ENCODE data around the gene COL9A3. TPM values are rescaled to one million over a fixed set of nuclear protein-coding genes. Genes with fewer than 3 reads are reported as not detected.

The COL9A3 gene
- polyA plus RNA-seq, 2 of the 4 experiments (the other 2 are of a cell fraction) = 0.41 to 0.49 TPM

GRCh38 chr20:62809530-62810428 is 7.1 kb upstream of the COL9A3 start:
- 90% methylated on average over 24 of the region's 24 CpGs for WGBS (ENCODE audit: missing lambda C conversion rate)
- DNase-seq (ENCODE audit: low read depth in 1 of 2, low spot score in 1 of 2) (no peak), ATAC-seq (no peak), FAIRE-seq (no peak)
- H3K27ac ChIP-seq = no peak overlapping the region
- CTCF ChIA-PET = interaction anchor here (0.7 to 6.4 kb wide), 9 partner anchors 11 to 413 kb away, joined by 3 to 76 read pairs (median 10); no protein-coding TSS in a partner anchor
- no peak overlapping the region for H3K4me3 ChIP-seq
- TF ChIP-seq E2F6 (IDR thresholded peaks at IDR 0.05; ENCODE audit: borderline replicate concordance, low read depth) = no peak
- no peak overlapping the region for H3K4me2 ChIP-seq
- peaks cover 17% of the 10 kb centered on the region for H3K4me1 ChIP-seq
- H3K9me3 ChIP-seq = no peaks in the 10 kb centered on the region
- POLR2A ChIA-PET = no interaction called here

- 85% methylated on average over 6 of the region's 21 CpGs for WGBS (ENCODE audit: missing lambda C conversion rate)
- Histone ChIP-seq H3K9me3 (no peaks in the 10 kb centered on the region), H3K27ac (no peak overlapping the region), H3K4me2 (no peak overlapping the region), H3K4me1 (peaks cover 25% of the 10 kb centered on the region), H3K4me3 (no peak overlapping the region)
- DNase-seq (ENCODE audit: low read depth in 1 of 2, low spot score in 1 of 2) (no peak), FAIRE-seq (no peak), ATAC-seq (no peak)
- ChIA-PET POLR2A (no interaction called here), CTCF (interaction anchor here (0.7 to 5.7 kb wide), 4 partner anchors 9 to 657 kb away, joined by 3 to 76 read pairs (median 7); no protein-coding TSS in a partner anchor)
- TF ChIP-seq PHF8 (IDR thresholded peaks at IDR 0.05; ENCODE audit: borderline replicate concordance, low read depth) = no peak
- TF ChIP-seq RNF2 (IDR thresholded peaks at IDR 0.05; ENCODE audit: borderline replicate concordance, low read depth) = no peak
- TF ChIP-seq USF2 (IDR thresholded peaks at IDR 0.05) = no peak
- no peak for TF ChIP-seq RFX5 (IDR thresholded peaks at IDR 0.05)
- no peak for TF ChIP-seq JUNB (IDR thresholded peaks at IDR 0.05)
- no peak for TF ChIP-seq MYC (IDR thresholded peaks at IDR 0.05; ENCODE audit: borderline replicate concordance, low read length)
- no peak for TF ChIP-seq ELK1 (IDR thresholded peaks at IDR 0.05; ENCODE audit: low read depth, low read length)
Measured at GRCh38 chr20:62811320-62811719, 5.5 kb upstream of the COL9A3 start.

- 81% methylated on average over 7 of the region's 10 CpGs for WGBS (ENCODE audit: missing lambda C conversion rate)
- FAIRE-seq (no peak), DNase-seq (ENCODE audit: low read depth in 1 of 2, low spot score in 1 of 2) (no peak), ATAC-seq (no peak)
- no peak overlapping the region for H3K27ac ChIP-seq
- CTCF ChIA-PET = interaction anchor here (0.7 to 5.7 kb wide), 4 partner anchors 9 to 656 kb away, joined by 3 to 76 read pairs (median 7); no protein-coding TSS in a partner anchor
- peaks cover 23% of the 10 kb centered on the region for H3K4me1 ChIP-seq
- no peak overlapping the region for H3K4me2 ChIP-seq
- TF ChIP-seq CEBPB (IDR thresholded peaks at IDR 0.05) (no peak), NR3C1 (IDR thresholded peaks at IDR 0.05) (no peak), USF2 (IDR thresholded peaks at IDR 0.05) (no peak), CBX8 (IDR thresholded peaks at IDR 0.05) (no peak), BHLHE40 (IDR thresholded peaks at IDR 0.05; ENCODE audit: low read depth, low read length) (no peak), TP53 (CRISPR knock-in tag; IDR thresholded peaks at IDR 0.05) (no peak), ZC3H11A (IDR thresholded peaks at IDR 0.05) (no peak), RARB (CRISPR knock-in tag; IDR thresholded peaks at IDR 0.05) (no peak), CTCF (IDR thresholded peaks at IDR 0.05) (no peak), POLR2A (IDR thresholded peaks at IDR 0.05; ENCODE audit: low read length) (no peak), POLR2AphosphoS2 (conservative IDR thresholded peaks at IDR 0.05; ENCODE audit: low read length) (no peak), FOXS1 (CRISPR knock-in tag; IDR thresholded peaks at IDR 0.05) (no peak), ELK1 (IDR thresholded peaks at IDR 0.05; ENCODE audit: low read depth, low read length) (no peak), ESRRA (IDR thresholded peaks at IDR 0.05; ENCODE audit: borderline replicate concordance, low read length) (no peak), EP300 (IDR thresholded peaks at IDR 0.05) (no peak)
- no peak overlapping the region for H3K4me3 ChIP-seq
- POLR2A ChIA-PET = no interaction called here
- H3K9me3 ChIP-seq = no peaks in the 10 kb centered on the region
Measured at GRCh38 chr20:62811720-62812119, 5.1 kb upstream of the COL9A3 start.

All from A549 (cell line).